ENCODE results near the gene GRK5.

GRK5 gene

DNA sequence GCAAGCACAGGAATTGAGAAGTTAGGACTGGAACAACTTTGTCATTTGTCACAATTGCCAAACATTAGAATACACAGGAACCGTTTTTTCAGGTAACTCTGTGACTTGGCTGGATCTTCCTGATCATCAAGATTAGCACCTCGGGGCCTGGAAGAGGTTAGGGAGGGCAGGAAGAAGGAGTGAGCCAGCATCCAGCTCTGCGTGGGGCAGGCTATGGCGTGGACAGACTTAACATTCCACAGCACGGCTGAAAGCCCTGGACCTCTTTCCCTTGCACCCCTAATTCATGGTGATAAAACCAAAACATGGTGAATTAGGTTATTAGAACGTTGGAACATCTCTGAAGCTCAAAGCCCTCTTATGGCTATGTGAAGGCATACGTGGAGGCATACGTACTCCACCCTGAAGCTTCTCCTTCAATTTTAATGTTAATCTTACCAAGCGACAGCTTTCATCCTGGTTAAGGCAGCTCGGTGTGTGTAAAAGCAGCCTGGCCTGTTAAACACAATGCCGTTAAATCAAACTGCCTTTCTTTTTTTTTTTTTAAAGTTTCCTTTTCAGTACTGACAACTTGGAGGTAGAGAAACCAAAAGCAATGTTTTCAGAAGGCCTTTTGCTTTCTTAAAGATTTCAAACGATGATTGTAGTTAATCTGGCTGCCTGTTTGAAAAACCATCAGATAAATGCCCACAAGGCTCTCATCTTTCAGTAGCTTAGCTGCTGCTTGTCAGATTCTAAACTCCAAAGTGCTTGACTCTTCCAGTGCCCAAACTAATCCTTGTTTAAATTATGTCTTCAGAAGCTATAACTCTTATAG, 4.5 kb downstream of the GRK5 start:
- H3K36me3 ChIP-seq (ENCODE audit: control insufficient read depth, low read depth, low read length) = no peaks in the 10 kb centered on the region
- no peak overlapping the region for H3K9ac ChIP-seq (ENCODE audit: low read length)
- H3K27ac ChIP-seq (ENCODE audit: low read length) = no peak overlapping the region
- no peaks in the 10 kb centered on the region for H3K9me3 ChIP-seq (ENCODE audit: control insufficient read depth, low read depth, low read length)
- no peak overlapping the region for H3K4me3 ChIP-seq (ENCODE audit: low read length)
- peaks cover 25% of the 10 kb centered on the region for H3K27me3 ChIP-seq (ENCODE audit: control insufficient read depth, insufficient read depth, low read length)
- H3K4me1 ChIP-seq (ENCODE audit: control insufficient read depth, low read depth, low read length) = peaks cover 23% of the 10 kb centered on the region

DNA sequence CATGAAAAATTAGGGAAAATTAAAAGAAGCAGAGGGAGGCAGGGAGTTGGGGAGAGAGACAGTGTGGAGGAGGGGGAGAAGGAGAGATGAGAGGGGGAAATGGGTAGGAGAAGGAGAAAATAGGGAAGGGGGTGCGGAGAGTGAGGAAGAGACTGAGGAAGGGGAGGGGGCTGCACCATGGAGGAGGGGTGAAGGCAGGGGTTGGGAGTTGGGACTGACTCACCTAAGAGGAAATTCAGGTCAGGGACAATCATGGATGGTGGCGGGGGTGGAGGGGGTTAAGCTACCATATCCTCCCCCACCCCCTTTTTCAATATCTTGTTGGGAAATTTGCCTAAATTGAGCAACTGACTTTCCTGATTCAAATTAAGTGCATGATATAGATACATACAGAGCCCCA, 8.0 kb downstream of the GRK5 start:
- Histone ChIP-seq H3K27me3 (ENCODE audit: control insufficient read depth, insufficient read depth, low read length) (no peaks in the 10 kb centered on the region), H3K27ac (ENCODE audit: low read length) (no peak overlapping the region), H3K4me1 (ENCODE audit: control insufficient read depth, low read depth, low read length) (peaks cover 16% of the 10 kb centered on the region), H3K9me3 (ENCODE audit: control insufficient read depth, low read depth, low read length) (no peaks in the 10 kb centered on the region), H3K4me3 (ENCODE audit: low read length) (no peak overlapping the region), H3K36me3 (ENCODE audit: control insufficient read depth, low read depth, low read length) (no peaks in the 10 kb centered on the region), H3K9ac (ENCODE audit: low read length) (no peak overlapping the region)

DNA sequence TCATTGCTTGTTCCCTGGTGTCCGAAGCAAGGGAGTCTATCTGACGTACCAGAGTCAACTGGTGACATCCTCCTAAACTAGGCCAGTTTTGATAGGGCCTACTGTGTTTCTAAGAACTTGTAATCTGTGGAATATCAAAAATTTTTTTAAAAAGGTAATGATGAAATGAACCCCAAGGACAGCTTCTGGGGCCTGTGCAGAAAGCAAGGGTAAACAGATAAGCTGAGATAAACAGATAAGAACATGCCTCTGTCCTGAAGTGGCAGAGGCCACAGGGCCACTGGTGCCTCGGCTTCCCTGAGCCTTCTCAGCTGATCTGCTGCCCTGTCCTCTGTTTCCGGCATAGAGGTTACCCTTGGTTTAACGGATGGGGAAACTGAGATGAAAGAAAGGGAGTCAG, 8.8 kb downstream of the GRK5 start:
- H3K4me3 ChIP-seq (ENCODE audit: low read length) = no peak overlapping the region
- H3K27ac ChIP-seq (ENCODE audit: low read length) = no peak overlapping the region
- H3K27me3 ChIP-seq (ENCODE audit: control insufficient read depth, insufficient read depth, low read length) = no peaks in the 10 kb centered on the region
- peaks cover 16% of the 10 kb centered on the region for H3K4me1 ChIP-seq (ENCODE audit: control insufficient read depth, low read depth, low read length)
- H3K36me3 ChIP-seq (ENCODE audit: control insufficient read depth, low read depth, low read length) = no peaks in the 10 kb centered on the region
- H3K9me3 ChIP-seq (ENCODE audit: control insufficient read depth, low read depth, low read length) = no peaks in the 10 kb centered on the region
- no peak overlapping the region for H3K9ac ChIP-seq (ENCODE audit: low read length)

DNA sequence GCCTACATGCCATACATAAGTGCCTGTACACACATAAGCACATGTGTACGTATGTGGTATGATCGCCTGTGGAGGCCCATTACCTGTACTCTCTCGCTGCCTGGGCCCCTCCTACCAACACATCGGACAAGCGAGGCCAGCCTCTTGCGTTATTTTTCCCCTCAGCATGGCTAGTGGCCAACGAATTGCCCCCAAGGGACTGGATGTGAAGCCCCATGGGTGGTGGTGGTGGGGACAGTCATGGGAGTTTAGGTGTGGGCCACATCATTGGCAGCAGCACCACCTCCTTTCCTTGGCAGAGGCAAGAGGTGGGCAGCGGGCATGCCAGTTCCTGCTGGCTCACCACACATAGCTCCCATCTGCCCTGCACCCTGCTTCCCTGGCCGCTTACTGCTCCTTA, 10.0 kb downstream of the GRK5 start:
- Histone ChIP-seq H3K9me3 (ENCODE audit: control insufficient read depth, low read depth, low read length) (no peaks in the 10 kb centered on the region), H3K9ac (ENCODE audit: low read length) (no peak overlapping the region), H3K4me1 (ENCODE audit: control insufficient read depth, low read depth, low read length) (peaks cover 18% of the 10 kb centered on the region), H3K27ac (ENCODE audit: low read length) (no peak overlapping the region), H3K4me3 (ENCODE audit: low read length) (no peak overlapping the region), H3K27me3 (ENCODE audit: control insufficient read depth, insufficient read depth, low read length) (no peaks in the 10 kb centered on the region), H3K36me3 (ENCODE audit: control insufficient read depth, low read depth, low read length) (no peaks in the 10 kb centered on the region)

DNA sequence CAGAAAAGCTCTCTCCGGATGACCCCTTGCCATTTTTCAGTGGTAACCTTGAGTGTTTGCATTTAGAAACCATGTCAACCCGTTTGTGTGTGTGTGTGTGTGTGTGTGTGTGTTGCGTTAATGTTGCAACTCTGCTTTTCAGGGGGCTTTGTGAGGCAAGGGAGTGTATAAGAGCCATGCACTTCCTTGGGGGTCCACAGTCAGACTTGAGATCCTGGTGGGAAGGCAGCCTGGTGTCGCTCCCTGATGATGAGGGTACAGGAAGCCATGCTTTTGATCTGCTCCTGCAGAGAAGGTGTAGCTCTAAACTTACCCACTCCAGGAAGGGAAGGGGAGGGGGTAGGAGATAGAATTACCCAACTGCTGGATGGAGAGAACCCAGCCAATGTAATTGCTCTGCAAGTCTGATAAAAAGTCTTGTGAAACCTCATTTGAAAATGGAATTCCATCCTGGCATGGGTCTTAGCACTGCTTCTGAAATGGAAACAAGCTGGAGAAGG, 10.7 kb downstream of the GRK5 start:
- Histone ChIP-seq H3K27me3 (ENCODE audit: control insufficient read depth, insufficient read depth, low read length) (no peaks in the 10 kb centered on the region), H3K27ac (ENCODE audit: low read length) (no peak overlapping the region), H3K4me3 (ENCODE audit: low read length) (no peak overlapping the region), H3K4me1 (ENCODE audit: control insufficient read depth, low read depth, low read length) (peaks cover 20% of the 10 kb centered on the region), H3K9ac (ENCODE audit: low read length) (no peak overlapping the region), H3K36me3 (ENCODE audit: control insufficient read depth, low read depth, low read length) (no peaks in the 10 kb centered on the region), H3K9me3 (ENCODE audit: control insufficient read depth, low read depth, low read length) (no peaks in the 10 kb centered on the region)

DNA sequence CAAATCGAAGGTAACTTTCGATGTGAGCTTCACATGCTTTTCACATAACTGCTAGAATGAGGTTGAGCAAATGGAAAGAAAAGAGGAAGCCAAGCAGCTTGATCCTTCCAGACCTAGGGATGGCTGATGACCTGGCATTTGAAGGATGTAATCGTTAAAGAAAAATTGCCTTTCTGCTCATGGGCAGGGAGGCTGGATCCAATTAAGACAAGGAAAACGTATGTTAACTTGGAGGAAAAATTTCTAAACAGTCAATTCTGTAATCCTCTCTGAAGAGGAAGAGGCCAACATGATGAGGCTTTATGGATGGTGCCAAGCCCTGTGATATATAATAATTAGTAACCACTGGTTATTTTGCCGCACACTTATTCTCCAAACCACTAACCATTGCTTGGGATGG, 12.5 kb downstream of the GRK5 start:
- no peaks in the 10 kb centered on the region for H3K27me3 ChIP-seq (ENCODE audit: control insufficient read depth, insufficient read depth, low read length)
- no peaks in the 10 kb centered on the region for H3K9me3 ChIP-seq (ENCODE audit: control insufficient read depth, low read depth, low read length)
- no peak overlapping the region for H3K27ac ChIP-seq (ENCODE audit: low read length)
- H3K4me3 ChIP-seq (ENCODE audit: low read length) = no peak overlapping the region
- peaks cover 20% of the 10 kb centered on the region for H3K4me1 ChIP-seq (ENCODE audit: control insufficient read depth, low read depth, low read length)
- no peak overlapping the region for H3K9ac ChIP-seq (ENCODE audit: low read length)
- H3K36me3 ChIP-seq (ENCODE audit: control insufficient read depth, low read depth, low read length) = no peaks in the 10 kb centered on the region

DNA sequence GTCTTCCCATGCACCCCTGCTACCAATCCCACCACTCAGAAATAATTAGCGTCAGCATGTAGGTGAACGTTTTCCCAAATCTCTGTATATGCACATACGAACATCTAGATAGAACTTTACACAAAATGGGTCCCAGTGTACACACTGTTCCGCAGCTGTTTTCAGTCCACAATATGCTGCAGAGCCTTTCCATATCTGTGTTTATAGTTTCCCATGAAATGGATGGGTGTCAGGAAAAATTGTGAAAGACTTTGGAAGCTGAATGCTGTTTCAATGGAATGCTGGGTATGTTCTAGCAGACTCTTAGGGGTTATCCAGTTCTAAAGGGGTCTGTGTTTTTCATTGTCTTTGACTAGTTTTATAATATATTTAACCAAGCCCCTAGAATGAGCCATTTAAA, 13.8 kb downstream of the GRK5 start:
- Histone ChIP-seq H3K9me3 (ENCODE audit: control insufficient read depth, low read depth, low read length) (no peaks in the 10 kb centered on the region), H3K36me3 (ENCODE audit: control insufficient read depth, low read depth, low read length) (no peaks in the 10 kb centered on the region), H3K4me1 (ENCODE audit: control insufficient read depth, low read depth, low read length) (peaks cover 20% of the 10 kb centered on the region), H3K27ac (ENCODE audit: low read length) (no peak overlapping the region), H3K4me3 (ENCODE audit: low read length) (no peak overlapping the region), H3K27me3 (ENCODE audit: control insufficient read depth, insufficient read depth, low read length) (no peaks in the 10 kb centered on the region), H3K9ac (ENCODE audit: low read length) (no peak overlapping the region)

DNA sequence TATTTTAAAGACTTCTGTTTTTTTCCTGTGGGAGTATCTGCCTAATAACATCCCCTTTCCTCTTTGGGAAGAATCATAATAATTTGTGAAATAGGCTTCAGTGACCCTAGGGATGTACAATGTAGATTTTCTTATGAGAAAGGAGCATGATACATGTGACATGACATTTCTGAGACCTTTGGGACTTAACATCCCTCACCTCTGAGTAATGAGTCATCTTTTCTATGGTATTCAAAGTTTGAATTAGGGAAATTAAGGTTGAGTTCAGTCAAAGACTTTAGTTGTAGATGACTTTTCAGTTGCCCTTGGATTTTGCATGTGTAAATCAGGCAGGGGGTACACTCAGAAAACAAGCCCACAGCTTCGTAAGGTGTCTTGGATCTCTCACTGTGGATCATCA, 14.3 kb downstream of the GRK5 start:
- H3K36me3 ChIP-seq (ENCODE audit: control insufficient read depth, low read depth, low read length) = no peaks in the 10 kb centered on the region
- no peaks in the 10 kb centered on the region for H3K9me3 ChIP-seq (ENCODE audit: control insufficient read depth, low read depth, low read length)
- H3K27me3 ChIP-seq (ENCODE audit: control insufficient read depth, insufficient read depth, low read length) = no peaks in the 10 kb centered on the region
- no peak overlapping the region for H3K9ac ChIP-seq (ENCODE audit: low read length)
- no peak overlapping the region for H3K4me3 ChIP-seq (ENCODE audit: low read length)
- H3K4me1 ChIP-seq (ENCODE audit: control insufficient read depth, low read depth, low read length) = peaks cover 20% of the 10 kb centered on the region
- H3K27ac ChIP-seq (ENCODE audit: low read length) = no peak overlapping the region

DNA sequence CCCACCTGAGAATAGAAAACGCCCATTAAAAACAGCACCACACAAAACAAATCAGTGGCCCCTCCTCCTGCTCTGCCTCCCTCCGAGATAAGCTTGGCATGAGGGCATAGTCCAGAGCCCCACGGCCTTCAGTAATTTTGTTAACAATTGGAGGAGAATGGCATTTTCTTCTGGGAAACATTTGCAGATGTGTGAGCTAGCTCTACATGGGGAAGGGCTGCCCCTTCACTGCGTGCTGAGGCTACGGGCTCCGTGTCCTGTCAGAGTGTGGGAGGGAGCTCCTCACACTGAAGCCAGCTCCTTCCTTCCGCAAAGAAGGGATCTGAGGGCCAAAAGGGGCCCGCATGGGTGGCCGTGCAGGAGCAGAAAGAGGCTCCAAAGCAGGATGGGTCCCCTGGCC, 15.2 kb downstream of the GRK5 start:
- Histone ChIP-seq H3K4me1 (ENCODE audit: control insufficient read depth, low read depth, low read length) (peaks cover 20% of the 10 kb centered on the region), H3K27ac (ENCODE audit: low read length) (no peak overlapping the region), H3K27me3 (ENCODE audit: control insufficient read depth, insufficient read depth, low read length) (no peaks in the 10 kb centered on the region), H3K4me3 (ENCODE audit: low read length) (no peak overlapping the region), H3K9me3 (ENCODE audit: control insufficient read depth, low read depth, low read length) (no peaks in the 10 kb centered on the region), H3K9ac (ENCODE audit: low read length) (no peak overlapping the region), H3K36me3 (ENCODE audit: control insufficient read depth, low read depth, low read length) (no peaks in the 10 kb centered on the region)

DNA sequence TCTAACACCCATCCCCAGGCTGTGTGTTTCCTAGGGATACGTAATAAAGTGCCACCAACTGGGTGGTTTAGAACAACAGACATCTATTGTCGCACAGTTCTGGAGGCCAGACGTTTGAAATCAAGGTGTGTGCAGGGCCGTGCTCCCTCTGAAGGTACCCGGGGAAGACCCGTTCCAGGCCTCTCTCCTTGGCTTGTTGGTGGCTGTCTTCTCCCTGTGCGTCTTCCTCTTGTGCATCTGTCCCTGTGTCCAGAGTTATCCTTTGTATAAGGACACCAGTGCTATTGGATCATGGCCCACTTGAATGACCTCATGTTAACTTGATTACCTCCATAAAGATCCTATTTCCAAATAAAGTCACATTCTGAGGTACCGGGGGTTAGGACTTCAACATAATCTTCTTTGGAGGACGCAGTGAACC, 15.6 kb downstream of the GRK5 start:
- Histone ChIP-seq H3K4me3 (ENCODE audit: low read length) (no peak overlapping the region), H3K27ac (ENCODE audit: low read length) (no peak overlapping the region)

DNA sequence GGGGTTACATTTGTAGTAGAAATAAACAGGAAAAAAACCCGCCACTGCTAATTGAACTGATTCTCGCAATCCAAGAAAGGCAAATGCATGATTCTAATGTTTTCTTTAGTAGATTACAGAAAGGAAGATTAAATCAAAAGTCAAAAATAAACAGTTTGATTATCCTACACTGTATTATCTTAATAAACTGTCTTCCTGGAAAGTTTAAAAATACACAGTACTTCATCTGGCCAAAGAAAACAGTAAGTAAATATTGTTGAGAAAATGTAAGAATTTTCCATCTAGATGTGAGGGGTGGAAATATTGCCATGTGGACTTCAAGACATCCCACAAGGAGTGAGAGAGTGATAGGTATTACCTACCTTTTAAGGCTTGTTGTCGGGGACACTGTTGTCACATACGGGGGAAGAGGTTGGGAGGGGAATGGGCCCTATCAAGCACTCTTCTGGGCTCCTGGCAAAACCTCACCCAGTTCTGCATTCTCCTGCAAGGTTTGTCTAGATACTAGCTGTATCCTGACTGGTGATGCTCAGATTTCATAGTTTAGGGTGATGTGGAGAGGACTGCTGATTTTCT, 17.8 kb downstream of the GRK5 start:
- Histone ChIP-seq H3K4me3 (ENCODE audit: low read length) (no peak overlapping the region), H3K27ac (ENCODE audit: low read length) (no peak overlapping the region), H3K4me1 (ENCODE audit: control insufficient read depth, low read depth, low read length) (peaks cover 10% of the 10 kb centered on the region), H3K27me3 (ENCODE audit: control insufficient read depth, insufficient read depth, low read length) (no peaks in the 10 kb centered on the region), H3K9ac (ENCODE audit: low read length) (no peak overlapping the region), H3K9me3 (ENCODE audit: control insufficient read depth, low read depth, low read length) (no peaks in the 10 kb centered on the region), H3K36me3 (ENCODE audit: control insufficient read depth, low read depth, low read length) (no peaks in the 10 kb centered on the region)

More for the DNA sequence above, 15.6 kb downstream of the GRK5 start:
- H3K36me3 ChIP-seq (ENCODE audit: control insufficient read depth, low read depth, low read length) = no peaks in the 10 kb centered on the region
- peaks cover 16% of the 10 kb centered on the region for H3K4me1 ChIP-seq (ENCODE audit: control insufficient read depth, low read depth, low read length)
- no peaks in the 10 kb centered on the region for H3K27me3 ChIP-seq (ENCODE audit: control insufficient read depth, insufficient read depth, low read length)
- H3K9ac ChIP-seq (ENCODE audit: low read length) = no peak overlapping the region
- H3K9me3 ChIP-seq (ENCODE audit: control insufficient read depth, low read depth, low read length) = no peaks in the 10 kb centered on the region

DNA sequence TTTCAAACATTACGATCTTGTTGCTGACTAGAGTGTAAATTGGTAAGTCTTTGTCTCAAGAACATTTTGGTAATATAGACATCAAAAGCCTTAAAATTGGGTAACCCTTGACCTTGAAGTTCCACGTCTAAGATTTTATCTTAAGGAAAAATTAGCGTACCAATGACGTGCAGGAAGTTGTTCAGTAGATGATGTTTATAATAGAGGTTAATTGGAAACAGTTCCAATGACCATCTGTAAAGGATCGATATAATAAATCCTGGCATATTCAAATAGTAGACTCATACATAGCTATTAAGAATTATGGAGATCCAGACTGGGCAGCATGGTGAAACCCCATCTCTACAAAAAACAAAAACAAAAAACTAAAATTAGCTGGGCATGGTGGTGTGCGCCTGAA, 20.5 kb downstream of the GRK5 start:
- no peaks in the 10 kb centered on the region for H3K4me1 ChIP-seq (ENCODE audit: control insufficient read depth, low read depth, low read length)
- H3K27ac ChIP-seq (ENCODE audit: low read length) = no peak overlapping the region
- H3K9me3 ChIP-seq (ENCODE audit: control insufficient read depth, low read depth, low read length) = no peaks in the 10 kb centered on the region
- no peak overlapping the region for H3K9ac ChIP-seq (ENCODE audit: low read length)
- no peaks in the 10 kb centered on the region for H3K27me3 ChIP-seq (ENCODE audit: control insufficient read depth, insufficient read depth, low read length)
- no peak overlapping the region for H3K4me3 ChIP-seq (ENCODE audit: low read length)
- no peaks in the 10 kb centered on the region for H3K36me3 ChIP-seq (ENCODE audit: control insufficient read depth, low read depth, low read length)
